B cell (primary cell): ENCODE data around the gene PRCC. TPM values are rescaled to one million over a fixed set of nuclear protein-coding genes. Genes with fewer than 3 reads are reported as not detected.
A peak's percentile ranks its signal among the peaks of the same experiment; 100 is the strongest.

Experiments used
- ATAC-seq: fragments of 200-7000 bp; cut with Tn5 transposase; one replicate; pipeline ENCODE4 v1.10.0; 2021; ENCODE audit warnings: low read depth, mild to moderate bottlenecking, moderate number of reproducible peaks, moderate library complexity
- CTCF ChIA-PET: fragments of 350-600 bp; sonication (Branson Sonifier 250); formaldehyde crosslinking; loops from one replicate; lab custom pipeline; 2021; ENCODE audit warnings: antibody characterized with exemption, inconsistent platforms; lab: Charles Lee
- POLR2A ChIA-PET: fragments of 350-600 bp; sonication (Branson Sonifier 250); formaldehyde crosslinking; loops from one replicate; lab custom pipeline; 2021; ENCODE audit warnings: antibody characterized with exemption; lab: Charles Lee
- DNase-seq: peaks from one replicate; pipeline ENCODE4 v3.0.0; 2013
- H2AFZ ChIP-seq: 2 replicates; pipeline ENCODE4 v1.6.1; 2012; ENCODE audit warnings: mild to moderate bottlenecking, low read depth, low read length; ENCODE audit not compliant: insufficient read depth, poor library complexity, severe bottlenecking
- H3K27ac ChIP-seq, 2 donors: 1 replicate in 1 of 2; 2 replicates in 1 of 2; pipeline ENCODE4 v1.5.1; 2012 to 2013; ENCODE audit warnings: low read length in 2 of 2, mild to moderate bottlenecking in 2 of 2, moderate library complexity in 1 of 2
- H3K27me3 ChIP-seq, 4 experiments: fragments of 200-600 bp in 1 of 4; sonication (generic) in 1 of 4; replicated peaks in 1 of 4; 1 replicate in 2 of 4; 2 replicates in 2 of 4; pipeline versions ENCODE4 v1.6.1 to v1.7.0; 2013 to 2016; ENCODE audit warnings: low read length in 3 of 4, mild to moderate bottlenecking in 2 of 4, mixed read lengths in 1 of 4, moderate library complexity in 1 of 4; ENCODE audit not compliant: insufficient read depth in 4 of 4, control insufficient read depth in 3 of 4; ENCODE audit errors: control extremely low read depth in 1 of 4
- H3K36me3 ChIP-seq, 2 experiments: replicated peaks in 1 of 2; 1 replicate in 1 of 2; 2 replicates in 1 of 2; pipeline versions ENCODE4 v1.6.1 to v1.7.1; 2013; ENCODE audit warnings: low read length in 1 of 2; ENCODE audit not compliant: insufficient read depth in 2 of 2, control insufficient read depth in 1 of 2; ENCODE audit errors: control extremely low read depth in 1 of 2, extremely low read depth in 1 of 2
- H3K4me1 ChIP-seq, 2 donors: fragments of 200-600 bp in 1 of 2; sonication (generic) in 1 of 2; 1 replicate in 1 of 2; 2 replicates in 1 of 2; pipeline versions ENCODE4 v1.5.1 to v1.6.1; 2013 to 2017; ENCODE audit warnings: low read length in 2 of 2; ENCODE audit not compliant: control insufficient read depth in 2 of 2, insufficient read depth in 2 of 2
- H3K4me2 ChIP-seq: replicated peaks from 2 replicates; pipeline ENCODE3; 2012; ENCODE audit warnings: mild to moderate bottlenecking, low read depth, low read length; ENCODE audit not compliant: poor library complexity, severe bottlenecking
- H3K4me3 ChIP-seq, 5 experiments: fragments of 200-600 bp in 1 of 5; sonication (generic) in 1 of 5; 1 replicate in 3 of 5; 2 replicates in 2 of 5; pipeline versions ENCODE4 v1.5.1 to v1.7.0; 2011 to 2016; ENCODE audit warnings: low read length in 4 of 5, mild to moderate bottlenecking in 4 of 5, low read depth in 2 of 5, control low read depth in 1 of 5, moderate library complexity in 1 of 5; ENCODE audit not compliant: insufficient read depth in 1 of 5; ENCODE audit errors: control extremely low read depth in 1 of 5, extremely low read depth in 1 of 5
- H3K79me2 ChIP-seq: fragments of 200-600 bp; sonication (generic); one replicate; pipeline ENCODE4 v1.6.0; 2016; ENCODE audit warnings: low read length; ENCODE audit not compliant: control insufficient read depth, insufficient read depth
- H3K9ac ChIP-seq: fragments of 200-600 bp; sonication (generic); 2 replicates; pipeline ENCODE4 v1.6.1; 2017; ENCODE audit warnings: mild to moderate bottlenecking, low read length, moderate library complexity
- H3K9me3 ChIP-seq, 3 donors: one replicate each; pipeline versions ENCODE4 v1.6.1 to v1.7.1; 2013; ENCODE audit warnings: low read length in 2 of 3; ENCODE audit not compliant: control insufficient read depth in 2 of 3, insufficient read depth in 1 of 3; ENCODE audit errors: control extremely low read depth in 1 of 3
- H4K20me1 ChIP-seq: 2 replicates; pipeline ENCODE4 v1.6.0; 2012; ENCODE audit warnings: mild to moderate bottlenecking, low read length; ENCODE audit not compliant: insufficient read depth, control insufficient read depth, poor library complexity, severe bottlenecking
- H3K27ac Mint-ChIP-seq: one replicate; pipeline ENCODE4 v1.8.0; 2021; ENCODE audit warnings: mixed read lengths
- H3K27me3 Mint-ChIP-seq: one replicate; pipeline ENCODE4 v1.8.0; 2021; ENCODE audit warnings: mixed read lengths
- H3K4me1 Mint-ChIP-seq: one replicate; pipeline ENCODE4 v1.8.0; 2021; ENCODE audit warnings: mixed read lengths
- H3K4me3 Mint-ChIP-seq: one replicate; pipeline ENCODE4 v1.8.0; 2021; ENCODE audit warnings: mixed read lengths
- H3K9me3 Mint-ChIP-seq: one replicate; pipeline ENCODE4 v1.8.0; 2022; ENCODE audit warnings: mixed read lengths; ENCODE audit not compliant: insufficient read depth
- CTCF ChIP-seq: fragments of 200-600 bp; IDR thresholded peaks from one replicate; pipeline ENCODE4 v1.8.0; 2022; ENCODE audit warnings: antibody characterized with exemption, mild to moderate bottlenecking
- EZH2 ChIP-seq: IDR thresholded peaks from 2 replicates; pipeline ENCODE4 v1.6.1; 2012; ENCODE audit warnings: borderline replicate concordance, low read depth, mild to moderate bottlenecking, moderate library complexity, low read length; ENCODE audit not compliant: insufficient read depth, poor library complexity, severe bottlenecking
- WGBS: methylation state at CpG from one replicate; pipeline ENCODE4 v1.1.5; 2013; ENCODE audit warnings: missing lambda C conversion rate; ENCODE audit not compliant: insufficient coverage; 5-methylcytosine and 5-hydroxymethylcytosine counted together
- intact Hi-C: fragments of 100-400 bp; cut with micrococcal nuclease; formaldehyde crosslinking; loops from one replicate; pipeline ENCODE4 v1.10.0; 2022
- polyA minus RNA-seq: library from RNA; depleted of rRNA, polyadenylated mRNA; stranded (reverse); fragments of >200 nt; gene quantifications from 2 replicates; pipeline ENCODE4 v1.2.3, GENCODE V29; 2012
- polyA plus RNA-seq: library from polyadenylated mRNA; depleted of rRNA; stranded (reverse); fragments of >200 nt; gene quantifications from 2 replicates; pipeline ENCODE4 v1.2.3, GENCODE V29; 2012
- total RNA-seq, 2 donors: library from RNA; stranded (reverse); fragments of 120-200 nt in 1 of 2; gene quantifications; 1 replicate in 1 of 2; 2 replicates in 1 of 2; pipeline versions ENCODE4 v1.2.3 to v1.2.4, GENCODE V29; 2013 to 2022

PRCC gene
- 83.4 and 91.0 TPM in 2 replicates for total RNA-seq
- 35.7 TPM for total RNA-seq (2013)
- 45.1 and 55.7 TPM in 2 replicates for polyA plus RNA-seq
- 37.1 and 48.4 TPM in 2 replicates for polyA minus RNA-seq

GRCh38 chr1:156767101-156767878, at the start of gene PRCC:
Gene PRCC (plus strand): TSS chr1:156767535. CDS start chr1:156767772, 237 bp downstream.
- ATAC-seq (peak; percentile 89), DNase-seq (peak; percentile 99)
- no peaks in the 10 kb centered on the region for H3K27me3 ChIP-seq
- Mint-ChIP-seq H3K4me1 (peaks cover 30% of the 10 kb centered on the region), H3K9me3 (no peaks in the 10 kb centered on the region), H3K27ac (no peak within 1 kb of the TSS), H3K27me3 (no peaks in the 10 kb centered on the region), H3K4me3 (no peak within 1 kb of the TSS)
- no peak for TF ChIP-seq CTCF
- TF ChIP-seq EZH2: no peak
- H3K9me3 ChIP-seq: no peaks in the 10 kb centered on the region
- POLR2A ChIA-PET: interaction anchor here (0.7 to 3.1 kb wide), 8 partner anchors 11 to 42 kb away, joined by 3 to 43 read pairs (median 8); partner anchors contain the start of genes HDGF, ISG20L2, METTL25B and MRPL24
- H4K20me1 ChIP-seq: peaks cover 10% of the 10 kb centered on the region
- peaks cover 49% of the 10 kb centered on the region for H3K79me2 ChIP-seq
- peaks cover 0 to 12% of the 10 kb centered on the region in 2 experiments for H3K36me3 ChIP-seq
- H3K4me2 ChIP-seq: peak within 1 kb of the TSS; percentile 92
- intact Hi-C loops: loop anchor here (1.0 to 5.0 kb wide), 6 partner anchors 16 to 485 kb away; partner anchors contain the start of genes GPATCH4, HDGF, ISG20L2 and METTL25B
- peak within 1 kb of the TSS; percentile 91 to 97 for H3K27ac ChIP-seq
- peak within 1 kb of the TSS; percentile 82 for H2AFZ ChIP-seq
- under 1% methylated on average over 43 of the region's 50 CpGs for WGBS
- peaks cover 27 to 29% of the 10 kb centered on the region in 2 donors for H3K4me1 ChIP-seq
- CTCF ChIA-PET: interaction anchor here (0.6 to 9.0 kb wide), 7 partner anchors 16 to 93 kb away, joined by 3 to 87 read pairs (median 4); partner anchors contain the start of genes HDGF, ISG20L2, METTL25B and MRPL24
- peak within 1 kb of the TSS; percentile 94 for H3K9ac ChIP-seq
- H3K4me3 ChIP-seq: peak within 1 kb of the TSS; percentile 76 to 97 (median 86)
